ENCODE data around the gene NOP14.

Gene NOP14

DNA sequence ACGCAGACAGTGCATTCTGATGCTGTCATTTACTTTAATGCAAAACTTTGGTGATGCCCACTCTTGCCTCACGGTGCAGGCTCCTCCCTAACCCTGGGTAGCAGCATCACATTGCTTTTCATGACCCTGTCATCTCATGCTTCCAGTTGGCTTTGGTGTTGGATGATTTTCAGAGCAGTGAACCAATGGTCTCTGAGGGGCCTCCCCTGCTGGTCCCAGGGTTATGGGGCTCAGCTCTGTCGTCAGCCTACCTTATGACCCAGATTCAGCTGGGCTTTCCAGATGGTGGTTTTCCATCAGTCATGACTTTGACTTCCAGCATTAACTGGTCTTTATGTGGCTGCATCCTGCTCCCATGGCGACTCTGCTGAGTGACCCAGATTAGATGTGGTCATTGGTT is 56.0 kb downstream of the NOP14 start:
- Histone ChIP-seq H3K27me3 (ENCODE audit: control insufficient read depth, insufficient read depth, low read length) (no peaks in the 10 kb centered on the region), H3K9ac (ENCODE audit: low read length) (no peak overlapping the region), H3K4me1 (ENCODE audit: control insufficient read depth, insufficient read depth, low read length) (no peaks in the 10 kb centered on the region), H3K4me3 (ENCODE audit: low read length) (no peak overlapping the region), H3K36me3 (ENCODE audit: control insufficient read depth, insufficient read depth, low read length) (peaks cover 61% of the 10 kb centered on the region), H3K27ac (ENCODE audit: low read depth, low read length) (no peak overlapping the region)

DNA sequence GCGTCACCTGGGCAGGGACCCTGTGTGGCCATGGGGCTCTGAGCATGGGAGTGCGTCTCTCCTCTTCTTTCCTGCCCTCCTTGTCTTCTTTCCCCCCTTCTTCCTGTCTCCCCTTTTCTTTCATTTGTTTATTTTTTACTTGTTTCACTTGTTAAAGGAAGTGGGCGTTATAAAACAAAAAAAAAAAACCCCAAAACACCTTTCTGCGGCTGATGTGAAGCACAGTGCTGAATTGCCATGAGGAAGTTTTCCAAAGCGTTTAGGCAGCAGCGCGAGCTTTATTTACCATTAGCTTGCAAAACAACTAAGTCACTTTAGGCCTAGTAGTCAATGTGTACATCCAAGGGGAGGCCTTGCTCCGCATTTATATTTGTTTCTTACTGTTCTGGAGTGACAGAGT is 57.0 kb downstream of the NOP14 start:
- no peak overlapping the region for H3K27ac ChIP-seq (ENCODE audit: low read depth, low read length)
- no peaks in the 10 kb centered on the region for H3K4me1 ChIP-seq (ENCODE audit: control insufficient read depth, insufficient read depth, low read length)
- no peaks in the 10 kb centered on the region for H3K27me3 ChIP-seq (ENCODE audit: control insufficient read depth, insufficient read depth, low read length)
- H3K36me3 ChIP-seq (ENCODE audit: control insufficient read depth, insufficient read depth, low read length): peaks cover 58% of the 10 kb centered on the region
- no peak overlapping the region for H3K4me3 ChIP-seq (ENCODE audit: low read length)
- H3K9ac ChIP-seq (ENCODE audit: low read length): no peak overlapping the region

DNA sequence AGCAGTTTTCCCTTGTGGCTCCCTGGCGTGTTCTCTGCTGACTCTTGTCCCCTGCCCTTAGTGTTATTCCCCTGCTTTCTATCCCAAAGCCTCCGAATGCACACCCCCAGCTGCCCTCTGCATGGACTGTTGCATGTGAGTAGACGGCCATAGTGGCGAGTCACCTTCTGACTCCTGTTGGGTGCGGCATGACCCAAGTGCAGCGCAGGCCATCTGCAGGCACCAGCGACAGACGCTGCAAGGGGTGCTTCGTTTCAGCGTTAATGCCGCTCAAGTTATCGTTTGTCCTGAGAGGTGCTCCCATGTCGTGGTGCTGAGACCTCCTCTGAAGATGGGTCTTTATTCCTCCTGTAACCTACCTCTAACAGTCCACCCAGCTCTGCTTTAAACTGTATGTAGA is 57.7 kb downstream of the NOP14 start:
- Histone ChIP-seq H3K27me3 (ENCODE audit: control insufficient read depth, insufficient read depth, low read length) (no peaks in the 10 kb centered on the region), H3K4me3 (ENCODE audit: low read length) (no peak overlapping the region), H3K9ac (ENCODE audit: low read length) (no peak overlapping the region), H3K27ac (ENCODE audit: low read depth, low read length) (no peak overlapping the region), H3K36me3 (ENCODE audit: control insufficient read depth, insufficient read depth, low read length) (peaks cover 58% of the 10 kb centered on the region), H3K4me1 (ENCODE audit: control insufficient read depth, insufficient read depth, low read length) (no peaks in the 10 kb centered on the region)

DNA sequence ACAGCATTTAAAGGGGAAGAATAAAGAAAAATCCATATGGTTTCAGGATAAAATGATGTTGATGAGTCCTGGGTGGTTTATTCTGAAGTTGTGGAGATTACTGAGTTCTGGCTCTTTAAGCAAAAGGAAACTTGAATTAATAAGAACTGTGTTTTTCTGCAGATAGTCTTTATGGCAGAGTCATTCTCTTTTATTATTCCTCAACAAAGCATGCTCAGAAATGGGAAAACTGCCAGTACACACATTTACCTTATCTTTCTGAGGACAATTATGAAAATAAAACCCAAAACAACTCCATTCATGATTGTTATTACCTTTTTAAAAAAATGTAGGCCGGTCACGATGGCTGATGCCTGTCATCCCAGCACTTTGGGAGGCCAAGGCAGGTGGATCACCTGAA is 61.1 kb downstream of the NOP14 start:
- no peak overlapping the region for H3K4me3 ChIP-seq (ENCODE audit: low read length)
- H3K9ac ChIP-seq (ENCODE audit: low read length): no peak overlapping the region
- H3K27ac ChIP-seq (ENCODE audit: low read depth, low read length): no peak overlapping the region
- H3K36me3 ChIP-seq (ENCODE audit: control insufficient read depth, insufficient read depth, low read length): peaks cover 49% of the 10 kb centered on the region
- no peaks in the 10 kb centered on the region for H3K4me1 ChIP-seq (ENCODE audit: control insufficient read depth, insufficient read depth, low read length)
- H3K27me3 ChIP-seq (ENCODE audit: control insufficient read depth, insufficient read depth, low read length): no peaks in the 10 kb centered on the region

DNA sequence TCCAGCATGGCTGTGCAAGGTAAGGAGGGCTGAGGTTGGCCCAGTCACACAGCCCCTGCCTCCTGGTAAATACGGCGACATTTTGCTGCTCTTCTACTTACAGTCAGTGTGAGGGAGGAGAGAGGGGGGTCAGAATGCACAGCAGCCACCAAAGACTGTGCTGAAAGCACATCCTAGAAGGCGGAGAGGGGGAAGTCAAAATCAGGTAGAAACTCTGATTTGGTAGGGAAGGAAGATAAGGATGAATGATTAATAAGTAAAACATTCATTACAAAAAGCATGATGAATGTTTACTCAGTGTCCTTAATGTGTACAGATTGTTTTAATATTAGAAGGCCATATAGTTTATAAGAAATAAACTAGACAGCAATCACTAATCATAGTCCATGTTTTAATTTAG is 62.0 kb downstream of the NOP14 start:
- no peak overlapping the region for H3K4me3 ChIP-seq (ENCODE audit: low read length)
- H3K36me3 ChIP-seq (ENCODE audit: control insufficient read depth, insufficient read depth, low read length): peaks cover 46% of the 10 kb centered on the region
- H3K27me3 ChIP-seq (ENCODE audit: control insufficient read depth, insufficient read depth, low read length): no peaks in the 10 kb centered on the region
- H3K4me1 ChIP-seq (ENCODE audit: control insufficient read depth, insufficient read depth, low read length): no peaks in the 10 kb centered on the region
- H3K27ac ChIP-seq (ENCODE audit: low read depth, low read length): no peak overlapping the region
- no peak overlapping the region for H3K9ac ChIP-seq (ENCODE audit: low read length)

DNA sequence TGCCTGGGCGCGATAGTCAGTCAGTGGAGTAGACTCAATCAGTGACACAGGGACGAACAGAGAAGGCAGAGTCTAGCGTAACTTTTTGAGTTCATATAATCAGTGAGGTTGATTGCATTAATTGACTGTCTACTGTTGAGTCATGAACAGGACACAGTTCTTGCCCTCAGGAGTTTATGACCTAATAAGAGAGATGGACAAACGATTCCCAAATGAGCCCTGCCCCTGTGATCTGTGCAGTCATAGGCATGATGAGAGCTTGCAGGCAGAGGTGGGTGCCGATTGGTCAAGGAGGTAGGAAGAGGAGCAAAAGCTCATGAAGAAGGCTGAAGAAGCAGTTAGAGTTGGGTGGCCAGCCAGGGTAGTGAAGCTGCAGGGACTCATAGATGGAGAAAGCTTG is 62.5 kb downstream of the NOP14 start:
- Histone ChIP-seq H3K27ac (ENCODE audit: low read depth, low read length) (no peak overlapping the region), H3K27me3 (ENCODE audit: control insufficient read depth, insufficient read depth, low read length) (no peaks in the 10 kb centered on the region), H3K9ac (ENCODE audit: low read length) (no peak overlapping the region), H3K4me3 (ENCODE audit: low read length) (no peak overlapping the region), H3K36me3 (ENCODE audit: control insufficient read depth, insufficient read depth, low read length) (peaks cover 43% of the 10 kb centered on the region), H3K4me1 (ENCODE audit: control insufficient read depth, insufficient read depth, low read length) (no peaks in the 10 kb centered on the region)

DNA sequence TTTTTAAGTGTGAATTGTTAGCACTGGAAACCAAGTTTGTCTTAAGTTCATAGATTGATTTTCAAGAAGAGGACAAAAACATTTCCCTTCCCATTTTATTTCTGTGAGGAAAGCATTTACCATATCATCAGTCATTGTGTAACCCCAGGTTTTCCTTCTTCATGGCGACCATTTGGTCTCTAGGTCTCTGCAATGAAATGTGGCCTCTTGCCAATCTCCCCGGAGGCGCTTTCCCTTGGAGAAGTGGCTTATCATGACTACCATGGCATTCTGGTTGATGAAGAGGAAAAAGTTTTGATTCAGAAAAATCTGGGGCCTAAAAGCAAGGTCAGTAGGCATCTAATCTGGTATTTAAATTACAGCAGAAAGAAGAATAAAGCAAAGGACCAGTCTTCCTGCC is 65.2 kb downstream of the NOP14 start:
- Histone ChIP-seq H3K27ac (ENCODE audit: low read depth, low read length) (no peak overlapping the region), H3K27me3 (ENCODE audit: control insufficient read depth, insufficient read depth, low read length) (no peaks in the 10 kb centered on the region), H3K4me3 (ENCODE audit: low read length) (no peak overlapping the region), H3K9ac (ENCODE audit: low read length) (no peak overlapping the region), H3K4me1 (ENCODE audit: control insufficient read depth, insufficient read depth, low read length) (peaks cover 2% of the 10 kb centered on the region), H3K36me3 (ENCODE audit: control insufficient read depth, insufficient read depth, low read length) (peaks cover 38% of the 10 kb centered on the region)

DNA sequence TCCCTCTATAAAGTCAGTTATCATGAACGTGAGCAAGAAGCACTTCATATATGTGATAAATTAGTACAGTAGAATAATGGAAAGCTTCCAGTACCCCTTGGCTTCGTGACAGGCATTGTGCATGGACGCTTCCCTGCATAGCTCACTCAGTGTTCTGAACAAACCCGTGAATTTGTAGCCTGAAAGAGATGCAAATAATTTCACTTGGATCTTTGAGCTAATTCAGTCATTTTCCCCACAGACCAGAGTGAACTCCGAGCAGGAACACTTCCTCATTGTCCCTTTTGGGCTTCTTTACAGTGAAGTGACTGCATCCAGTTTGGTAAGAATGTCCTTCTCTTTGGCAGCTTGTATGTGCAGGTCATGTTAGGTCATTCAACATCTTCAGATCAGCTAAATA is 69.4 kb downstream of the NOP14 start:
- Histone ChIP-seq H3K27ac (ENCODE audit: low read depth, low read length) (no peak overlapping the region), H3K4me1 (ENCODE audit: control insufficient read depth, insufficient read depth, low read length) (peaks cover 2% of the 10 kb centered on the region), H3K4me3 (ENCODE audit: low read length) (no peak overlapping the region), H3K9ac (ENCODE audit: low read length) (no peak overlapping the region), H3K36me3 (ENCODE audit: control insufficient read depth, insufficient read depth, low read length) (peaks cover 16% of the 10 kb centered on the region), H3K27me3 (ENCODE audit: control insufficient read depth, insufficient read depth, low read length) (no peaks in the 10 kb centered on the region)

DNA sequence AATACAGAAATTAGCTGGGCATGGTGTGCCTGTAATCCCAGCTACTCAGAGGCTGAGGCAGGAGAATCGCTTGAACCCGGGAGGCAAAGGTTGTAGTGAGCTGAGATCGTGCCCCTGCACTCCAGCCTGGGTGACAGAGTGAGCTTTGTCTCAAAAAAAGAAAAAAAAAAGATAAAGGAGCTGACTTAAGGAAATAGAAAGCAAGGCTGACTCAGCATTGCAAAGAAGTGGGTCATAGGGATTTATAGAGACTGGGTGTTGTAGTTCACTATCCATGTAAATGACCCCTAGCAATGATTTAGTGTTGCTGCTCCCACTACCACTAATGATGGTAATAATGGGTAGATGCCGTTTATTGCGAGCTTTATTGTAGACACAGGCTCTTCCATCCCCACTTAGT is 71.9 kb downstream of the NOP14 start:
- no peak overlapping the region for H3K9ac ChIP-seq (ENCODE audit: low read length)
- peaks cover 12% of the 10 kb centered on the region for H3K36me3 ChIP-seq (ENCODE audit: control insufficient read depth, insufficient read depth, low read length)
- H3K4me1 ChIP-seq (ENCODE audit: control insufficient read depth, insufficient read depth, low read length): peaks cover 2% of the 10 kb centered on the region
- H3K27ac ChIP-seq (ENCODE audit: low read depth, low read length): no peak overlapping the region
- no peak overlapping the region for H3K4me3 ChIP-seq (ENCODE audit: low read length)
- H3K27me3 ChIP-seq (ENCODE audit: control insufficient read depth, insufficient read depth, low read length): no peaks in the 10 kb centered on the region

DNA sequence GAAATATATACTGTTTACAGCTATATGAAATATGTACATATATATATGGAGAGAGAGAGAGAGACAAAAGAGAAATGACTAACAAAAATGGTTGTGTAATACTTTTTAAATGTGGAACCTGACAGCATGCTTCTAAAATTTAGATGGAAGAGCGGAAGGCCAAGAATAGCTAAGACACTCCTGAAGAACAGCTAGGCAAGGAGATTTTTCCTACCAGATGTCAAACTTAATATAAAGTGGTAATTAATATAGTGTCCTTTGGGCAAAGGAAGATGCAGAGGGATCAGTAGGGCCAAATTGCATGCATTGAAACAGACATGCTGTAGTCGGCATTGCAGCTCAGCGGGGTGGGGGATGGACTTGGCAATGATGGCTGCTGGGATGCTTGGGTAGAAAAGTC is 74.3 kb downstream of the NOP14 start:
- H3K9ac ChIP-seq (ENCODE audit: low read length): no peak overlapping the region
- no peaks in the 10 kb centered on the region for H3K27me3 ChIP-seq (ENCODE audit: control insufficient read depth, insufficient read depth, low read length)
- peaks cover 2% of the 10 kb centered on the region for H3K4me1 ChIP-seq (ENCODE audit: control insufficient read depth, insufficient read depth, low read length)
- H3K4me3 ChIP-seq (ENCODE audit: low read length): no peak overlapping the region
- H3K36me3 ChIP-seq (ENCODE audit: control insufficient read depth, insufficient read depth, low read length): peaks cover 13% of the 10 kb centered on the region
- H3K27ac ChIP-seq (ENCODE audit: low read depth, low read length): no peak overlapping the region

Measured in rectal smooth muscle tissue (tissue), 1 donor.